ENCODE data around the gene SEC61A2. TPM values are rescaled to one million over a fixed set of nuclear protein-coding genes. Genes with fewer than 3 reads are reported as not detected.
"Not testable (repeated sequence)": the region's sequence is repeated elsewhere in the genome, so short reads cannot be mapped to it uniquely, and the experiment has no call there.

SEC61A2 gene
- total and polyA plus RNA-seq, 10 of the 15 experiments (the other 5 are each of a cell fraction or from before 2014, with no cell fraction given), result 3.0 to 36.2 (median 8.6) TPM

DNA sequence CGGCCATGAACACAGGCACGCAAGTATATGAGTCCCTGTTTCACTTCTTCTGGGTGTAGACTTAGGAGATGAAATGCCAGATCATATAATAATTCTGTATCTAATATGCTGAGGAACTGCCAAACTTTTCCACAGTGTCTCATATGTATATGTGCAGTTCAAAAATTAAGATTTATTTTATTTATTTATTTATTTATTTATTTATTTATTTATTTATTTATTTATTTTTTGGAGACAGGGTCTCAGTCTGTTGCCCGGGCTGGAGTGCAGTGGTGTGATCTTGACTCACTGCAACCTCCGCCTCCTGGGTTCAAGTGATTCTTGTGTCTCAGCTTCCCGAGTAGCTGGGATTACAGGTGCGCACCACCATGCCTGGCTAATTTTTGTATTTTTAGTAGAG lies 42.0 kb downstream of the SEC61A2 start:
- H2AFZ ChIP-seq (ENCODE audit: control insufficient read depth, low read depth, low read length); FAIRE-seq; H3K4me2 ChIP-seq (ENCODE audit: control insufficient read depth, insufficient read depth); H4K20me1 ChIP-seq (ENCODE audit: control insufficient read depth, insufficient read depth); DNase-seq (ENCODE audit: low read depth, low spot score); H3K79me2 ChIP-seq (ENCODE audit: control insufficient read depth, insufficient read depth, low read length); RAD21 ChIA-PET (ENCODE audit: unreplicated experiment); H3K4me1 ChIP-seq (ENCODE audit: control insufficient read depth, insufficient read depth, low read length); ATAC-seq; H3K27ac ChIP-seq (ENCODE audit: control insufficient read depth, insufficient read depth); H3K4me3 ChIP-seq; in situ Hi-C loops (cut with MboI); H3K27me3 ChIP-seq (replicated peaks in 1 of 2; ENCODE audit: control insufficient read depth in 2 of 2, insufficient read depth in 2 of 2, low read length in 1 of 2); BruUV-seq (replicated peaks); H3K9me3 ChIP-seq (replicated peaks; ENCODE audit: control insufficient read depth, insufficient read depth, low read length); CTCF ChIA-PET; H3K9ac ChIP-seq (ENCODE audit: control insufficient read depth, insufficient read depth, low read length); intact Hi-C loops (cut with micrococcal nuclease; ENCODE audit: unreplicated experiment): not testable (repeated sequence)
- SMC1A ChIA-PET (ENCODE audit: uncharacterized antibody, unreplicated experiment), result interaction anchor here (1.6 kb wide), 1 partner anchor 9 kb away, joined by 3 read pairs; no protein-coding TSS in a partner anchor
- peaks cover 9 to 30% of the 10 kb centered on the region in 2 experiments for H3K36me3 ChIP-seq (ENCODE audit: control insufficient read depth in 2 of 2, insufficient read depth in 2 of 2, low read length in 1 of 2)
- WGBS (ENCODE audit: insufficient coverage, insufficient replicate concordance, low lambda C conversion rate, missing lambda C conversion rate), result 90% methylated on average over 6 of the region's 6 CpGs
- POLR2A ChIA-PET, result interaction anchor here (0.6 kb wide), 1 partner anchor 58 kb away, joined by 3 read pairs; no protein-coding TSS in a partner anchor

DNA sequence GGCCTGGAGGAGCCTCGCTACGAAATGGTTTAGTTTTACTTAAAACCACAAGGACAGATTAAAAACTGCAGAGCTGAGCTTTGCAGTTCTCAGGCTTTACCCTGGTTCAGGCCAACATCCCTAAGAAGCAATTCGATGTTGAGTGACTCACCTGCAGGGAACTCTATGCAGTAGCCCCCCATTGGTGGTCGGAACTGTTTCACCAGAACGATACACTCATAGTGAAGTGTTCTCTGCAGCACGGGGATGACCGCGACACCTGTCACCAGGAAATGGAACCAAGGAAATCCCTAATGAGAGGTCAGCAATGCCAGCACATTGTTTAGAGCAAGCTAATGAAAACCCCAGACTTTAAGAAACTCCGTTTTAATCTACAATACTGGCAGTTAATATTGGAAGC lies 48.2 kb downstream of the SEC61A2 start:
- no peaks in the 10 kb centered on the region for H3K27me3 ChIP-seq (replicated peaks in 1 of 2; ENCODE audit: control insufficient read depth in 2 of 2, insufficient read depth in 2 of 2, low read length in 1 of 2)
- H3K4me2 ChIP-seq (ENCODE audit: control insufficient read depth, insufficient read depth), result no peak overlapping the region
- ChIA-PET POLR2A (no interaction called here), RAD21 (ENCODE audit: unreplicated experiment) (no interaction called here), CTCF (no interaction called here), SMC1A (ENCODE audit: uncharacterized antibody, unreplicated experiment) (no interaction called here)
- no peaks in the 10 kb centered on the region for H3K4me1 ChIP-seq (ENCODE audit: control insufficient read depth, insufficient read depth, low read length)
- H3K4me3 ChIP-seq, result no peak overlapping the region
- no peaks in the 10 kb centered on the region for H3K9me3 ChIP-seq (replicated peaks; ENCODE audit: control insufficient read depth, insufficient read depth, low read length)
- no peaks in the 10 kb centered on the region for H3K79me2 ChIP-seq (ENCODE audit: control insufficient read depth, insufficient read depth, low read length)
- WGBS (ENCODE audit: insufficient coverage, insufficient replicate concordance, low lambda C conversion rate, missing lambda C conversion rate), result over 99% methylated on average over 9 of the region's 9 CpGs
- BruUV-seq (replicated peaks), result no TSS peak
- DNase-seq (ENCODE audit: low read depth, low spot score) (no peak), ATAC-seq (no peak), FAIRE-seq (no peak)
- in situ Hi-C loops (cut with MboI) (no loop called here), intact Hi-C loops (cut with micrococcal nuclease; ENCODE audit: unreplicated experiment) (no loop called here)
- H3K9ac ChIP-seq (ENCODE audit: control insufficient read depth, insufficient read depth, low read length), result no peak overlapping the region
- H2AFZ ChIP-seq (ENCODE audit: control insufficient read depth, low read depth, low read length), result no peak overlapping the region
- H4K20me1 ChIP-seq (ENCODE audit: control insufficient read depth, insufficient read depth), result no peaks in the 10 kb centered on the region
- H3K36me3 ChIP-seq (ENCODE audit: control insufficient read depth in 2 of 2, insufficient read depth in 2 of 2, low read length in 1 of 2), result peaks cover 6 to 20% of the 10 kb centered on the region in 2 experiments
- no peak for TF ChIP-seq SMAD5 (IDR thresholded peaks at IDR 0.05; ENCODE audit: low read depth)
- TF ChIP-seq ZNF207 (IDR thresholded peaks at IDR 0.05; ENCODE audit: borderline replicate concordance), result no peak
- no peak for TF ChIP-seq JUND (IDR thresholded peaks at IDR 0.05; ENCODE audit: low read depth, low read length)
- no peak for TF ChIP-seq SPI1 (IDR thresholded peaks at IDR 0.05; ENCODE audit: borderline replicate concordance, insufficient read depth, low read depth, low read length)
- TF ChIP-seq, protein P1, sequence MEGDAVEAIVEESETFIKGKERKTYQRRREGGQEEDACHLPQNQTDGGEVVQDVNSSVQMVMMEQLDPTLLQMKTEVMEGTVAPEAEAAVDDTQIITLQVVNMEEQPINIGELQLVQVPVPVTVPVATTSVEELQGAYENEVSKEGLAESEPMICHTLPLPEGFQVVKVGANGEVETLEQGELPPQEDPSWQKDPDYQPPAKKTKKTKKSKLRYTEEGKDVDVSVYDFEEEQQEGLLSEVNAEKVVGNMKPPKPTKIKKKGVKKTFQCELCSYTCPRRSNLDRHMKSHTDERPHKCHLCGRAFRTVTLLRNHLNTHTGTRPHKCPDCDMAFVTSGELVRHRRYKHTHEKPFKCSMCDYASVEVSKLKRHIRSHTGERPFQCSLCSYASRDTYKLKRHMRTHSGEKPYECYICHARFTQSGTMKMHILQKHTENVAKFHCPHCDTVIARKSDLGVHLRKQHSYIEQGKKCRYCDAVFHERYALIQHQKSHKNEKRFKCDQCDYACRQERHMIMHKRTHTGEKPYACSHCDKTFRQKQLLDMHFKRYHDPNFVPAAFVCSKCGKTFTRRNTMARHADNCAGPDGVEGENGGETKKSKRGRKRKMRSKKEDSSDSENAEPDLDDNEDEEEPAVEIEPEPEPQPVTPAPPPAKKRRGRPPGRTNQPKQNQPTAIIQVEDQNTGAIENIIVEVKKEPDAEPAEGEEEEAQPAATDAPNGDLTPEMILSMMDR (IDR thresholded peaks at IDR 0.05 in 2 of 3, conservative IDR thresholded peaks at IDR 0.05 in 1 of 3; ENCODE audit: control insufficient read depth in 2 of 3, extremely low read depth in 1 of 3, insufficient read depth in 1 of 3, low read depth in 3 of 3, low read length in 3 of 3), result no peak
- no peak for TF ChIP-seq ETV6 (conservative IDR thresholded peaks at IDR 0.05 in 1 of 2, IDR thresholded peaks at IDR 0.05 in 1 of 2; ENCODE audit: borderline replicate concordance in 1 of 2, low read depth in 1 of 2)
- TF ChIP-seq BHLHE40 (IDR thresholded peaks at IDR 0.05; ENCODE audit: borderline replicate concordance in 1 of 2, low read depth in 2 of 2, low read length in 1 of 2), result no peak
- no peak for TF ChIP-seq ESRRA (IDR thresholded peaks at IDR 0.05; ENCODE audit: low read length)
- no peak for TF ChIP-seq POLR2AphosphoS2 (IDR thresholded peaks at IDR 0.05; ENCODE audit: low read depth, low read length)
- H3K27ac ChIP-seq (ENCODE audit: control insufficient read depth, insufficient read depth), result no peak overlapping the region
